GM21381 (cell line): ENCODE measurements around the gene C3orf22.

Experiments
- ATAC-seq: cut with Tn5 transposase; IDR thresholded peaks from one replicate; pipeline ENCODE4 v1.9.1; 2021; ENCODE audit warnings: mild to moderate bottlenecking, moderate library complexity; ENCODE audit not compliant: unreplicated experiment

Gene C3orf22

GRCh38 chr3:126516152-126516935 lies 42.4 kb downstream of the C3orf22 start:
- ATAC-seq = no peak

DNA sequence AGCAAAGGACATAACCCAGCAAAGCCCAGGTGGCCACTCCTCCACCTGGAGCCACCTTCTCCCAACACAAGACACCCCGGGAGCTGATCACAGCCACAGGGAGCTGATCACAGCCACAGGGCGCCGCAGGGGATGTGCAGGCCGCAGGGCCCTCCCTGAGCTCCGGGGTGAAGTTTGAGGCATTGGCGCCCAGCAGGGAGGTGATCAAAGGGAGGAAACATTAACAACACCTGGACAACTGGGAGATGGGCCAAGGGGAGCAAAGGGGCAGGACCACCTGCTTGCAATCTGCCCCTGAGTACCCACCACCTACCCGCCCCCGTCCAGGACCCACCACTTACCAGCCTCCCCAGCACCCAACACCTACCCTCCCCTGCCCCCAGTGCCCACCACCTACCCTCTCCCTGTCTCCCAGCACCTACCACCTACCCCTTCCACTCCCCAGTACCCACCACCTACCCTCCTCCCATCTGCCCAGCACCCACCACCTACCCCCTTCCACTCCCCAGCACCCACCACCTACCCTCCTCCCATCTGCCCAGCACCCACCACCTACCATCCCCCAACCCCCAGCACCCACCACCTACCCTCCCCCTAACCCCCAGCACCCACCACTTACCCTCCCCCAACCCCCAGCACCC lies 43.5 kb downstream of the C3orf22 start:
- no peak for ATAC-seq

- no peak for ATAC-seq
These were observed 44.6 kb downstream of the C3orf22 start for GRCh38 chr3:126514161-126514560.

DNA sequence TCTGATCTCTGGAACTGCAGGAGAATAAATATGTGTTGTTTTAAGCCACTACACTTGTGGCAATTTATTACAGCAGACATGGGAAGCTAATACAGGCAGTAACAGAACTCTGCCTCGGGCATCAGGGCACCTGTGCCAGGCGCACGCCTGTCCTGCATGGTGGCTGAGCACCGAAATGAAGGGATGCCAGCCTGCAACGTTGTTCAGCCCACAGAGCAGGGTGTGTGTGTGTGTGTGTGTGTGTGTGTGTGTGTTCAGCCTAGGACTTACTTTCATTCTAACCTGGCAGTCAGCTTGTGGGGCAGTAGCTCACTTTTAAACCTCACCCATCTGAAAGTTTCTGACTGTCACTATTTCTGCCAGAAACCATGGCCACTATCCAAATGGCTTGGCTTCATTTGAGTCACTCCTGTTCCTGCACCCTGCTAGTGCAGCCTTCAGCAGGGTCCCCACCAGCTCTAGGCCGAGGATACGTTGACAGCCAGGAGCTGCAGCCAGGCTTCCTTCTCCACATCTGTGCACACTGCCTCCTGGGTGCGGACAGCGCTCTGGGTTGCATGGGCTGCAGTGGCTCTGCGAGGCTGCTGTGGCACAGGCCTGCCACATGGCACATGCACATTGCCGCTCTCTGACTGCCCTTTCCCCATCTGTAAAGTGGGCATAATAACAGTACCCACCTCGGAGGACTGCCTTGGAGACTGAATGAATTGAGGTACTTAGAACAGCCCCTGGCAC lies 45.6 kb downstream of the C3orf22 start:
- no peak for ATAC-seq

- ATAC-seq = no peak
These were observed 46.7 kb downstream of the C3orf22 start for GRCh38 chr3:126512026-126512425.

DNA sequence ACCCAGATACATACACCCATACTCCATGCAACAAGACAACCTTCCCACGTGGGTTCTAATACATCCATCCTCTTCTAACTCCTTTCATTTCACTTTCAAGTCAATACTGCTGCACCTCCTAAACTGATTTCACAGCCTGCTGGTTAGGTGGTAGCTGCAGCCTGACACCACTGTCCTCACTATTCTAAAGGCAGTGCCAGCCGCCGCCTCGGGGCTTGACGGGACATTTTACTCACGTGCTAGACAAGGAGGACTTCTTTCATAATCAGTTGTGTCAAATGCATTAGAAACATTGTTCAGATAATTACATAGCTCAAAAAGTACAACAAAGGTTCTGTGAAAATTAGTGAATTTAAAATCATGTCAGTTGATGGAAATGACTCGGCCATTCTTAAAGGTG lies 47.4 kb downstream of the C3orf22 start:
- ATAC-seq = no peak

DNA sequence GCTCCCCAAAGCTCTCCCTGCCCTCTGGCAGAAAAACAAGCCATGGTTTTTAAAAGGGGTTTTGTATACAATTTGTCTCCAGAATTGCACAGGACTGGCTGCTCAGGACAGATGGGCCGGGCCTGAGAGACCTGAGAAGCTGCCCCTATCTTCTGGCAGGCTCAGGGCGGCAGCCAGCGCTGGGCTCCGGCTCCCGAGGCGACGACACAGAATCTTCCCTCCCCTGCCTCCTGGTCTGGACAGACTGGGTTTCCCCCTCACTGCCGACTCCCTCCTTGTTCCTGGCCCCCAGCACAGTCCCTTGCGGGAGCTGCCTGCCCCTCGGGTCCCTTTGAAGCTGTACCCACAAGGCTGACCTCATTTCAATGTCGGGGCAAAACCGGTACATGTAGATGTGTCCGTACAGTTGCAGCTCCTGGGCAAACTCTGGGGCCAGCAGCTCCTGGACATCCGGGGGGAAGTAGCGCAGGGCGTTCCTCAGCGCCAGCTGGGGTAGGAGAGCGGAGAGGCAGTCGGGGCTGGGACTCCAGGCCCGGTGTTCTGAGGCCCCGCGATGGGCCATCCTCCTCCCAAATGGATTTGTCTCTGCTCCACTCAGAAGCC lies 48.3 kb downstream of the C3orf22 start:
- ATAC-seq = no peak

- ATAC-seq = no peak
These were observed 49.0 kb downstream of the C3orf22 start for GRCh38 chr3:126509597-126510307.

DNA sequence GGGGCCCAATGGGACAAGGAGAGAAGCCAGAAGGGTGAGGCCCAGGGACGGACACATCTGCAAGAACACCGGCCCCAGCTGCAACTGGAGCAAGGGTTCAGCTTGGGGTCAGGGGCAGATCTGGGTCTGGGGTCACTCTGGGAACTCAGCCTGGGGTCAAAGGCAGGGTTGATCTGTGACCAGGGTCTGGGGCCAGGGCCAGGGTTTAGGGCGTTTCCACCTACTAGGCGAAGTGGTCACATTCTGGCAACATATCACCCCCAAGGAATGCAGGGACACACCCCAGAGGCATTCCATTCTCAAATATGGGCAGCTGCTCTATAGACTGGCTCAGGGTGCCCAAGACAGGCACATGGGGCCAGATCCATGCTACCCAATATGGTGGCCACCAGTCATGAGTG lies 50.2 kb downstream of the C3orf22 start:
- no peak for ATAC-seq

- ATAC-seq = no peak
These were observed 50.8 kb downstream of the C3orf22 start for GRCh38 chr3:126507886-126508285.

DNA sequence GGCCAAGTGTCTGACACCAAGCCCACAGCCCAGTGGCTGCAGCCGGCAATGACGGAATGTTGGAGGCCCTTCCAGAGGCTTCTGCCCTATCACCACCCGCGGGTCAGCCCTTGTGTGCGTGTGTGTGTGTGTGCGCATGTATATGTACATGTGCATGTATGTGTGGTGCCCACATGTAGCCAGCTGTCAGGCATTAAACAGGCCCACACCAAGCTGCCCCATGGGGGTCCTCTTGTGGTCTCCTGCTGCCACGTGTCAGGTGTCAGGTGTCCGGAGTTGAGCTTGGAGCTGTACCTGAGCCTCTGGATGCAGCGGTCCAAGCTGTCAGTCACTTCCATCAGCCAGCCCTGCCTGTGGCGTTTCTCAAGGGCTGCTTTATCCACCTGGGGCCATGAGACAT lies 55.0 kb downstream of the C3orf22 start:
- ATAC-seq = no peak

GRCh38 chr3:126502656-126503055 lies 56.1 kb downstream of the C3orf22 start:
- no peak for ATAC-seq

- no peak for ATAC-seq
These were observed 57.0 kb downstream of the C3orf22 start for GRCh38 chr3:126501736-126502135.

DNA sequence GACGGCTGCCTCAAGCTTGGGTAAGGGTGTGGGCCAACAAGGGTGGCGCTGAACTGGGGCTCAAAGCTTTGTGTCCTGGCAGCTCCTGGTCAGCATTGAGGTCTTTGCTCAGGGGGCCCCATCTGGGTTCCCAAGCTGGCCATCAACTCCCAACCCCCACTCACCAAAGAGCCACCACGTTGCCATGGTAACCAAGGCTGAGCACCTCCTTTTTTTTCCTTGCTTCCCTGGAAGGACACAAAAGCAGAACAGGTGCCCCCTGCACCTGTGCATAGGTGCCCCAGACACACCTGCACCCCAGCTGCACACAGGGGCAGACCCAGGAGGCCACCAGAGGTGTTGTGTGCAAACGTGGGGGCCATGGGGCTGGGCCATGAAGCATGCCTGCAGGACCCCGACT lies 57.7 kb downstream of the C3orf22 start:
- ATAC-seq = no peak

GRCh38 chr3:126500016-126500415 lies 58.7 kb downstream of the C3orf22 start:
- ATAC-seq = no peak
